ENCODE measurements around the gene MST1.

DNA sequence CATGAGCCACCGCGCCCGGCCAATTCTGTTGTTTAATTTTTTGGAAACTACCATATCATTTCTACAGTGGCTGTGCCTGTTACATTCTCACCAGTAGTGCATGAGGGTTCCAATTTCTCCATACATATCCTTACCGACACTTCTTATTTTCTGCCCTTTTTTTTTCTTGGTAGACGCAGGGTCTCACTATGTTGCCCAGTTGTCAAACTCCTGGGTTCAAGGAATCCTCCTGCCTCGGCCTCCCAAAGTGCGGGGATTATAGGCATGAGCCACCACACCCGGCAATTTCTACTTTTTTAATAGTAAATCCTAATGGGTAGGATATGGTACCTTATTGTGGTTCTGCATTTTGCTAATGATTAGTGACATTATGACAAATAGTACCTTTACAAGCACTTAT is 20.6 kb upstream of the MST1 start:
- TF ChIP-seq POLR2A (IDR thresholded peaks at IDR 0.05), result no peak
- no peak for TF ChIP-seq CTCF (IDR thresholded peaks at IDR 0.05 in 4 of 5, conservative IDR thresholded peaks at IDR 0.05 in 1 of 5)

All from gastrocnemius medialis (tissue), 4 donors.